HEK293T (cell line): ENCODE results near the gene TNXB.

Experiments used
- CTCF ChIA-PET: fragments of 350-600 bp; formaldehyde crosslinking; extraction: SDS; loops from one replicate; lab custom pipeline; 2021; ENCODE audit warnings: antibody characterized with exemption, inconsistent platforms; lab: Yijun Ruan, JAX
- POLR2A ChIA-PET: fragments of 350-600 bp; formaldehyde crosslinking; extraction: SDS; loops from one replicate; lab custom pipeline; 2020; ENCODE audit warnings: antibody characterized with exemption, inconsistent platforms; lab: Yijun Ruan, JAX
- DNase-seq: peaks from one replicate; pipeline ENCODE4 v3.0.0; 2012; ENCODE audit warnings: mixed read lengths; ENCODE audit errors: extremely low spot score
- ARNT ChIP-seq: fragments of 450-650 bp; IDR thresholded peaks from 2 replicates; pipeline ENCODE4 v1.6.1; 2017; ENCODE audit warnings: mild to moderate bottlenecking
- BHLHE40 ChIP-seq: fragments of 450-650 bp; IDR thresholded peaks from 2 replicates; pipeline ENCODE4 v1.6.1; 2016; ENCODE audit warnings: mild to moderate bottlenecking, moderate library complexity, borderline replicate concordance
- CTBP1 ChIP-seq: fragments of 450-650 bp; IDR thresholded peaks from 2 replicates; pipeline ENCODE4 v1.6.1; 2016; ENCODE audit warnings: borderline replicate concordance
- ELF4 ChIP-seq: fragments of 450-650 bp; IDR thresholded peaks from 2 replicates; pipeline ENCODE4 v1.6.1; 2017; ENCODE audit warnings: antibody characterized with exemption
- FOXA1 ChIP-seq: fragments of 450-650 bp; IDR thresholded peaks from 2 replicates; pipeline ENCODE4 v1.6.1; 2016; ENCODE audit warnings: mild to moderate bottlenecking
- FOXK2 ChIP-seq: fragments of 450-650 bp; IDR thresholded peaks from 2 replicates; pipeline ENCODE4 v1.6.1; 2016; ENCODE audit warnings: mild to moderate bottlenecking
- FOXM1 ChIP-seq: fragments of 450-650 bp; IDR thresholded peaks from 2 replicates; pipeline ENCODE4 v1.6.1; 2017; ENCODE audit warnings: mild to moderate bottlenecking, borderline replicate concordance
- HDGF ChIP-seq: fragments of 450-650 bp; IDR thresholded peaks from 2 replicates; pipeline ENCODE4 v1.6.1; 2017; ENCODE audit warnings: antibody characterized with exemption, borderline replicate concordance
- L3MBTL2 ChIP-seq: fragments of 450-650 bp; conservative IDR thresholded peaks from 2 replicates; pipeline ENCODE4 v1.6.1; 2016; ENCODE audit warnings: mild to moderate bottlenecking
- LEF1 ChIP-seq: fragments of 450-650 bp; IDR thresholded peaks from 2 replicates; pipeline ENCODE4 v1.6.1; 2017; ENCODE audit warnings: mild to moderate bottlenecking, borderline replicate concordance
- NFRKB ChIP-seq: fragments of 450-650 bp; IDR thresholded peaks from 2 replicates; pipeline ENCODE4 v1.6.1; 2016; ENCODE audit warnings: mild to moderate bottlenecking, moderate library complexity
- PKNOX1 ChIP-seq: fragments of 450-650 bp; IDR thresholded peaks from 2 replicates; pipeline ENCODE4 v1.6.1; 2016
- SP1 ChIP-seq: fragments of 450-650 bp; IDR thresholded peaks from 2 replicates; pipeline ENCODE4 v1.6.1; 2017
- SUZ12 ChIP-seq: fragments of 450-650 bp; IDR thresholded peaks from 2 replicates; pipeline ENCODE4 v1.6.1; 2016; ENCODE audit warnings: mild to moderate bottlenecking
- TARDBP ChIP-seq: fragments of 450-650 bp; IDR thresholded peaks from 2 replicates; pipeline ENCODE4 v1.6.1; 2016
- ZNF384 ChIP-seq: fragments of 450-650 bp; IDR thresholded peaks from 2 replicates; pipeline ENCODE4 v1.6.1; 2016

The TNXB gene

GRCh38 chr6:32082935-32083334 is 26.2 kb downstream of the TNXB start:
- TF ChIP-seq BHLHE40: no peak
- no peak for TF ChIP-seq ZNF384
- CTCF ChIA-PET: no interaction called here

GRCh38 chr6:32082478-32082877 is 26.7 kb downstream of the TNXB start:
- no peak for DNase-seq
- no peak for TF ChIP-seq FOXK2
- no peak for TF ChIP-seq TARDBP
- TF ChIP-seq SUZ12: no peak
- no peak for TF ChIP-seq NFRKB
- no peak for TF ChIP-seq CTBP1
- no peak for TF ChIP-seq ARNT
- TF ChIP-seq LEF1: no peak
- no peak for TF ChIP-seq BHLHE40
- no peak for TF ChIP-seq ELF4
- no peak for TF ChIP-seq L3MBTL2
- TF ChIP-seq FOXA1: no peak
- TF ChIP-seq SP1: no peak
- TF ChIP-seq ZNF384: no peak
- TF ChIP-seq HDGF: no peak
- TF ChIP-seq FOXM1: no peak
- TF ChIP-seq PKNOX1: no peak
- ChIA-PET POLR2A (no interaction called here), CTCF (no interaction called here)

More at GRCh38 chr6:32082935-32083334, 26.2 kb downstream of the TNXB start:
- POLR2A ChIA-PET: no interaction called here
- DNase-seq: no peak

- ChIA-PET CTCF (no interaction called here), POLR2A (no interaction called here)
- DNase-seq: no peak
- TF ChIP-seq PKNOX1 (no peak), L3MBTL2 (no peak), ARNT (no peak), TARDBP (no peak), ELF4 (no peak), SUZ12 (no peak), FOXM1 (no peak), LEF1 (no peak), SP1 (no peak), CTBP1 (no peak), NFRKB (no peak), HDGF (no peak), BHLHE40 (no peak), FOXA1 (no peak), FOXK2 (no peak), ZNF384 (no peak)
These were observed 27.8 kb downstream of the TNXB start for GRCh38 chr6:32081168-32081990.

- CTCF ChIA-PET: interaction anchor here (0.6 kb wide), 1 partner anchor 1726 kb away, joined by 3 read pairs; no protein-coding TSS in a partner anchor
- no peak for TF ChIP-seq CTBP1
- TF ChIP-seq SP1: no peak
- no peak for TF ChIP-seq NFRKB
- TF ChIP-seq FOXM1: no peak
- no peak for TF ChIP-seq FOXK2
- no peak for TF ChIP-seq HDGF
- no peak for TF ChIP-seq ARNT
- no peak for TF ChIP-seq TARDBP
- TF ChIP-seq ZNF384: no peak
- no peak for TF ChIP-seq SUZ12
- no peak for TF ChIP-seq PKNOX1
- TF ChIP-seq ELF4: no peak
- POLR2A ChIA-PET: no interaction called here
- no peak for DNase-seq
These were observed 29.4 kb downstream of the TNXB start for GRCh38 chr6:32079566-32080290.

GRCh38 chr6:32076321-32076809 is 32.8 kb downstream of the TNXB start:
- no peak for DNase-seq
- ChIA-PET CTCF (interaction anchor here (0.6 to 1.0 kb wide), 3 partner anchors 12 to 43 kb away, joined by 3 read pairs; no protein-coding TSS in a partner anchor), POLR2A (interaction anchor here (1.5 kb wide), 1 partner anchor 13 kb away, joined by 4 read pairs; no protein-coding TSS in a partner anchor)
- TF ChIP-seq BHLHE40: no peak
- no peak for TF ChIP-seq FOXM1
- no peak for TF ChIP-seq CTBP1
- TF ChIP-seq NFRKB: no peak
- no peak for TF ChIP-seq FOXA1
- no peak for TF ChIP-seq FOXK2
- no peak for TF ChIP-seq SUZ12
- no peak for TF ChIP-seq SP1
- TF ChIP-seq ZNF384: no peak
- TF ChIP-seq ARNT: no peak
- no peak for TF ChIP-seq ELF4
- no peak for TF ChIP-seq LEF1
- no peak for TF ChIP-seq L3MBTL2
- TF ChIP-seq TARDBP: no peak
- no peak for TF ChIP-seq HDGF
- TF ChIP-seq PKNOX1: no peak
